NCI-H1105 treated with DMSO at 0.1 percent for 48 hours (cell line): ENCODE results near the gene SH3PXD2A.

Experiments used
- DNase-seq: peaks from one replicate; lab custom pipeline; 2025; lab: John Stamatoyannopoulos, UW

Gene SH3PXD2A

GRCh38 chr10:103582331-103583123, 272.8 kb downstream of the SH3PXD2A start:
- no peak for DNase-seq

- no peak for DNase-seq
Observed at GRCh38 chr10:103581499-103581898, 273.9 kb downstream of the SH3PXD2A start.

- no peak for DNase-seq
Observed at GRCh38 chr10:103580430-103580829, 274.9 kb downstream of the SH3PXD2A start.

- DNase-seq: no peak
Observed at GRCh38 chr10:103580011-103580410, 275.4 kb downstream of the SH3PXD2A start.

- DNase-seq: no peak
Observed at GRCh38 chr10:103578782-103579382, 276.5 kb downstream of the SH3PXD2A start.

- DNase-seq: no peak
Observed at GRCh38 chr10:103576862-103577261, 278.5 kb downstream of the SH3PXD2A start.

GRCh38 chr10:103576076-103576471, 279.3 kb downstream of the SH3PXD2A start:
- DNase-seq: no peak

GRCh38 chr10:103575416-103576075, 279.8 kb downstream of the SH3PXD2A start:
- no peak for DNase-seq

GRCh38 chr10:103574097-103575061, 281.0 kb downstream of the SH3PXD2A start:
- DNase-seq: no peak

- DNase-seq: no peak
Observed at GRCh38 chr10:103573205-103573487, 282.2 kb downstream of the SH3PXD2A start.

GRCh38 chr10:103572347-103573204, 282.8 kb downstream of the SH3PXD2A start:
- no peak for DNase-seq

- no peak for DNase-seq
Observed at GRCh38 chr10:103571656-103571975, 283.8 kb downstream of the SH3PXD2A start.

GRCh38 chr10:103570844-103571655, 284.3 kb downstream of the SH3PXD2A start:
- DNase-seq: no peak

- no peak for DNase-seq
Observed at GRCh38 chr10:103569896-103570295, 285.5 kb downstream of the SH3PXD2A start.

- no peak for DNase-seq
Observed at GRCh38 chr10:103568505-103568904, 286.9 kb downstream of the SH3PXD2A start.

GRCh38 chr10:103566536-103566935, 288.8 kb downstream of the SH3PXD2A start:
- DNase-seq: no peak

- peak; percentile 11 for DNase-seq
Observed at GRCh38 chr10:103564776-103565520, 290.4 kb downstream of the SH3PXD2A start.

- DNase-seq: no peak
Observed at GRCh38 chr10:103564116-103564501, 291.3 kb downstream of the SH3PXD2A start.

GRCh38 chr10:103563231-103564115, 291.9 kb downstream of the SH3PXD2A start:
- no peak for DNase-seq
